ENCODE data around the gene CENPC.
"Not testable (repeated sequence)": the region's sequence is repeated elsewhere in the genome, so short reads cannot be mapped to it uniquely, and the experiment has no call there.

CENPC gene

DNA sequence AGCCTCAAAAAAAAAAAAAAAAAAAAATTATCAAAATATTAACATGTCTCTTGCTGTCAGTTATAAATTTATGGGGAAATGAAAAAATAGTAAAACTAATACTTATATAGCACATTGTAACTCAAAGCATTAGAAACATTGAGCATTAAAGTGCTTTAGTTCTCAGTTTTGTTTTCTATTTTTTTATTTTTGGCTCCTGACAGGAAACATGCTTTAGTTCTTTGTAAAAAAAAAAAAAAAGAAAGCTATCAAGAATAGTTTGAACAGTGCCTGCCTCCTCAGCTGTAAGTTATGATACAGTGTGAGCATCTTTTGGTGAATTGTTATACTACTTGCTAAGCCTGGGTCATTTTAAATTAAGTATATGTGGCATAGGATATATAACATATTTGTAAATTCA lies 5.1 kb upstream of the CENPC start:
- no peak for DNase-seq (ENCODE audit: low read depth, low spot score)

DNA sequence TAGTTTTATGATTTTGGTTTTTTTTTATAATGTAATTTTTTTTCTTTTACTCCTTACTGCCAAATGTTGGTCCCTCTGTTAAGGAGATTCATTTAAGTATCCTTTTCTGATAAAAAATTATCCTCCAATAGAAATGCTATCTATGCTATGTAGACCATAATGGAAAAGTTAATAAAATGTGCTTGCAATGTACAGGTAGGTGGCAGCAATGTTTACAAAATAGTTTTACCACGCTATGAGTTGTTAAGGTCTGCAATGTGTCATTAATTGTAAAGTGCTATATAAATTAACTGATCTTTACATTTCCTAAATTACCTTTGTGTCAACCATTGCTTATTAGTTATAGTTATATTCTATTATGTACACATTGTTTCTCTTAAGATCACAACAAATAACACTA lies 3.8 kb upstream of the CENPC start:
- DNase-seq (ENCODE audit: low read depth, low spot score): no peak

DNA sequence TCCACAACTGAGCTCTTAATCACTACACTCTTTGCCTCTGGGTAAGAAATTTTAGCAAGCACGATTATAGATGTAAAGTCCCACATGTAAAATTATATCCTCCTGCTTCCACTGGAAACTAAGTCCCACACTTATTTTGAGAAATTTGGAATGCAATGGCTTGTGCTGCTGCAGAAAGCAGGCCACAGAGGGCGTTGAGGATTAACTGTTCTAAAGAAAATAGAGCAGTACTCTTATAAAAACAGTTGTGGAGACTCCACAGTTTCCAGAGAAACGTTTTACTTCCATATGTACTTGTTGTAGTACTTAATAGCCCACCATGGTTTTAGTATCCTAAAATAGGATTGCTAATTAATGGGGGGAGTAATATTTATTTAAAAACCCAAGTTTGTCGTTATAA lies 1.7 kb upstream of the CENPC start:
- DNase-seq (ENCODE audit: low read depth, low spot score): no peak

DNA sequence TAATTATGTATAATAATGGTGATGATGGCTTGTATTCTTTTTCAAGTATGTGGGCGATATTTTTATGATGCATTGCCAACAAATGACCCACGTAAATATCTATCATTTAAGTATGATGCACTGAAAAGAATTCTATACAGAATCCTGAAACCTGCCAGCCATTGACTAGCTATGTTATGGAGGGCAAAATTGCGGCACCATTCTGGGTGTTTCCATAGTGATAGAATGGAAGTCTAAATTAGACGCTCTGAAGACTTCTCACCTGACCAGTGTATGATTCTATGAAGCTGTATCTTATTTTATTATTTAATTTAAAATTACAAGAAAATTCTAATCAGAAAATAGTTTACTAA lies 677 bp upstream of the CENPC start:
- no peak for DNase-seq (ENCODE audit: low read depth, low spot score)

DNA sequence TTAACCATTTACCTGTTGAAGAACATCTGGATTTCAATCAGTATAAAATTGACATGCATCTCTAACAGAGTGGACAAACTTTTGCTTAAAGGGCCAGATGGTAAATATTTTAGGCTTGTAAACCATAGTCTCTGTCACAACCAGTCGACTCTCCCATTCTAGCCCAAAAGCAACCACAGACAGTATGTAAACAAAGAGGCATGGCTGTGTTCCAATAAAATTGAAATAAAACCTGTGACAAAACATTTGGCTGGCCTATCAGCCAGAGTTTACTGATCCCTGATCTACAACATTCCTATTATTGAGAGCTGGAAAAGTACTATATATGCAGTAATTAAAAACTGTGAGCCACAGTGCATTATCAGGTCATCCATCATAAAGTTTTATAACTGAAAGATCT lies 3.2 kb downstream of the CENPC start:
- no peak for DNase-seq (ENCODE audit: low read depth, low spot score)

DNA sequence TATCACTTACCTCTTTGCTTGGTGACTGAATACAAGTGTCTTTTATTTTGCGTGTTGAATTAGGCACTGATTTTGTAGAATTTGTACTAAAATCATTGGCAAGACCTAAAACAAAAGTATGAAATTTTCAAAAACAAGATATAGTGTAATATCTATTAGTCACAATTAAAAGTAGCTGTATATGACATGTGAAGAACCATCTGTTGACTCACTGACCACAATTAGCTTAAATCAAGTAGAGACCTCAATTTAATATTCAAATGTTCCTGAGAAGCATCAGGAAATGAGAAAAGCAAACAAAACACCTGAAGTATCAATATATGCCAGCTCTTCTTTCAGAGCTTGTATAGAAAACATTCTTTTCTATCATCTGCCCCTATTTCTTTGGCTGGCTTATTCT lies 5.5 kb downstream of the CENPC start:
- DNase-seq (ENCODE audit: low read depth, low spot score): no peak

DNA sequence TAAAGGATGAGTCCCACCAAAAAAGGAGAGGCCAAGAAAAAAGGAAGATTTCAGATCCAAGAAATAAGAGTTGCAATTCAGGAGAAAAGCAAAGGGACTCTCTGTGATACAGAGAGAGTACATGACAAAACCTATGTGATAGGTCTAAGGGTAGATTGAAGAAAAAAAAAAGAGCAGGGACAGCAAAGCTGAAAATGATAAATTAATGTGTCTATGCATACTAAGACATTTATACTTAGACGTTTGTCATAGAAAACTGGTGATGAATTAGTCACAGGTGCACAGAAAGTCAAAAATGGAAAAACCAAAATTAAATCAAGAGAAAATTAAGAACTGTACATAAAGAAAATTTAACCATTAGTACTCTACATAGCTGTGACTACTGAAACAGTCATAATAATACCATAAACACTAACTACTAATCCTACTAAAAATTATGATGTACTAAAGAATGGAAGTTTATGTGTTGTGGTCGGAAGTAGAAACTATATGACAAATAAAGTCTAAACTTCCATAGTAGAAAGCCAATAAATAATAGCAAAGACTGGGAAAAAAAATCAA lies 9.9 kb downstream of the CENPC start:
- DNase-seq (ENCODE audit: low read depth, low spot score): no peak

DNA sequence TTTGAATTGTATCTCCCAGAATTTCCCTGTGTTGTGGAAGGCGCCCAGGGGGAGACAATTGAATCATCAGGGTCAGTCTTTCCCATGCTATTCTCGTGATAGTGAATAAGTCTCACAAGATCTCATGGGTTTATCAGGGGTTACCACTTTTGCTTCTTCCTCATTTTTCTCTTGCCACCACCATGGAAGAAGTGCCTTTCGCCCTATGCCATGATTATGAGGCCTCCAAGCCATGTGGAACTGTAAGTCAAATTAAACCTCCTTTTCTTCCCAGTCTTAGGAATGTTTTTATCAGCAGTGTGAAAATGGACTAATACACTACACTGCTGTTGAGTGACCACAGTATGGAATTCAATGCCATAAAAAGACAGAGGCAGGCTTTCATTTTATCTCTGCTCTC lies 12.2 kb downstream of the CENPC start:
- no peak for DNase-seq (ENCODE audit: low read depth, low spot score)

DNA sequence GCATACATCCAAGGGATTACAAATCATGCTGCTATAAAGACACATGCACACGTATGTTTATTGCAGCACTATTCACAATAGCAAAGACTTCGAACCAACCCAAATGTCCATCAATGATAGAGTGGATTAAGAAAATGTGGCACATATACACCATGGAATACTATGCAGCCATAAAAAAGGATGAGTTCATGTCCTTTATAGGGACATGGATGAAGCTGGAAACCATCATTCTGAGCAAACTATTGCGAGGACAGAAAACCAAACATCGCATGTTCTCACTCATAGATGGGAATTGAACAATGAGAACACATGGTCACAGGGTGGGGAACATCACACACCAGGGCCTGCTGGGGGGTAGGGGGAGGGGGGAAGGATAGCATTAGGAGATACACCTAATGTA lies 12.9 kb downstream of the CENPC start:
- DNase-seq (ENCODE audit: low read depth, low spot score): not testable (repeated sequence)

DNA sequence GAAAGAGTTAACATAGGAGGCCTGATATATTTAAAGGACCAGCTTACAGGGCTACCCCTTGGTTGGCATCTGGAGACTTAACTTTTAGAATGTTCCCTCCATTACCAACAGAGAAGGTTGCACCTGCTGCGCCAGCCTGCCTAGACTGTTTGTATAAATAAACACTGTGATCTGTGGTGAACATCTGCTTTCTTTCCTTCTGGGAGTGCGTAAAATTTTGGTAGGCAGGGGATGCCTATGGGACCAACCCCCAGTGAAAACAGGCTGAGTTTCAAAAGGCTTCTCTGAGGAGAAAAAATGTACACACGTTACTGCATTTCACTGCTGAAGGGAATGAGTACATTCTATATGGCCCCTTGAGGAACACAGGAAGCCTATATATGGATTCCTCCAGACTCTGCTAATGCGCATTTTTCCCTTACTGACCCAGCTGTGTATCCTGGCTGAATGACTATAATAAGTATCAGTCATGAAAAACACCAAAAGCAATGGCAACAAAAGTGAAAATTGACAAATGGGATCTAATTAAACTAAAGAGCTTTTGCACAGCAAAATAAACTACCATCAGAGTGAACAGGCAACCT lies 13.8 kb downstream of the CENPC start:
- DNase-seq (ENCODE audit: low read depth, low spot score): no peak

DNA sequence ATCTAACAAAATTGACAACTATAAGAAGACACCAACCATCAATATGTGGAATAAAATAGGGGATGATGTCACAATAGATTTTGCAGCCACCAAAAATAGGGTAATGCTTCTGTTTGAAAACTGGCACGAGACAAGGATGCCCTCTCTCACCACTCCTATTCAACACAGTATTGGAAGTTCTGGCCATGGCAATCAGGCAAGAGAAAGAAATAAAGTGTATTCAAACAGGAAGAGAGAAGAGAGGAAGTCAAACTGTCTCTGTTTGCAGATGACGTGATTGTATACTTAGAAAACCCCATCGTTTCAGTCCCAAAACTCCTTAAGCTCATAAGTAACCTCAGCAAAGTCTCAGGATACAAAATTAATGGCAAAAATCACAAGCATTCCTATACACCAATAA lies 21.2 kb downstream of the CENPC start:
- DNase-seq (ENCODE audit: low read depth, low spot score): not testable (repeated sequence)

DNA sequence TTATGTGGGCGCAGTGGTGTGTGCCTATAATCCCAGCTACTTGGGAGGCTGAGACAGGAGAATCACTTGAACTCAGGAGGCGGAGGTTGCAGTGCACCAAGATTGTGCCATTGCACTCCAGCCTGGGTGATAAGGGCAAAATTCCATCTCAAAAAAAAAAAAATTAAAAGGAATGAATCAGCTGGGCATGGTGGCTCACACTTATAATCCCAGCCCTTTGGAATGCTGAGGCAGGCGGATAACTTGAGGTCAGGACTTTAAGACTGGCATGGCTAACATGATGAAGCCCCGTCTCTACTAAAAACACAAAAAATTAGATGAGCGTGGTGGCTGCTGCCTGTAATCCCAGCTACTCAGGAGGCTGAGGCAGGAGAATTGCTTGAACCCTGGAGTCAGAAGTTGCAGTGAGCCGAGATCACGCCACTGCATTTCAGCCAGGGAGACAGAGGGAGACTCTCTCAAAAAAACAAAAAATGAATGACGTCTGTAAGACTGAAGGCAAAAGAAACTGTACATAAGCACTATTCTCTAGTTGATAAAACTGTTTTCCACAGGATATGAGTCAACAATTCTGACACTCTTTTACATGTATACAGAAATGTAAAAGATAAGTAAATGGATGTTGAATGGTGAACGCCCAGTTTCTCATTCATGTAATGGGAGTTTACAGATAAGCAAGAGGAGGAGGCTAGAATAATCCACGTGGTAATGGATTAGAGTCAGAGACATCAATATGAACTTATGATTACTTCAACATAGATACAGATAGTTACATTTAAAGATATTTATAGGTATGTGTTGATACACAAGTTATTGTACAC lies 22.2 kb downstream of the CENPC start:
- no peak for DNase-seq (ENCODE audit: low read depth, low spot score)

DNA sequence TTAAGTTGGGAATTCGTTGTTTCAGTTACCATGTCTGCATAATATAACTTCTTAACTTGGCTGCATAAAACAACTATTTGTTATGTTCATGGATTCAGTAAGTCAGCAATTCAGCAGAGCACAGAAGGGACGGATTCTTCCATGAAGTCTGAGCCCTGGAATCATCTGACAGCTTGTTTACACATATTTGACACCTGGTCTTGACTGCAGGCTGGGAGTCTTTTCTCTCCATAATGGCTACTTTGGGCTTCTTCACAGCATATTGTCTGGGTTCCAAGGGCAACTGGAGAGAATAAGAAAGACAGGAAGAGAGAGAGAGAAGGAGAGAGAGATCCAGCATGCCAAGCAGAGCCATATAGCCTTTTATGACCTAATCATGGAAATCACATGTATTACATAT lies 23.1 kb downstream of the CENPC start:
- DNase-seq (ENCODE audit: low read depth, low spot score): no peak

DNA sequence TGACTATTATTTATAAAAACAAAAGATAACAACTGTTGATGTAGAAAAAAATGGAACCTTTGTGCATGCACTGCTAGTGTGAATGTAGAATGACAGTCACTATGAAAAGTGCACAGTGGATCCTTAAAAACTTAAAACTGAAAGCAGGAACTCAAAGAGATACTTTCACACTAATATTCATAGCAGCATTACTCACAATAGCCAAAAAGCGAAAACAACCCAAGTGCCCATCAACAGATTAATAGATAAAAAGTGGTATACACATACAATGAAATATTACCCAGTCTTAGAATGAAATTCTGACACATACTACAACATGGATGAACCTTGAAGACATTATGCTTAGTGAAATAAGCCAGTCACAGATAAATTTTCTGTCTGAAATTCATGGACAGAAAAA lies 23.8 kb downstream of the CENPC start:
- no peak for DNase-seq (ENCODE audit: low read depth, low spot score)

DNA sequence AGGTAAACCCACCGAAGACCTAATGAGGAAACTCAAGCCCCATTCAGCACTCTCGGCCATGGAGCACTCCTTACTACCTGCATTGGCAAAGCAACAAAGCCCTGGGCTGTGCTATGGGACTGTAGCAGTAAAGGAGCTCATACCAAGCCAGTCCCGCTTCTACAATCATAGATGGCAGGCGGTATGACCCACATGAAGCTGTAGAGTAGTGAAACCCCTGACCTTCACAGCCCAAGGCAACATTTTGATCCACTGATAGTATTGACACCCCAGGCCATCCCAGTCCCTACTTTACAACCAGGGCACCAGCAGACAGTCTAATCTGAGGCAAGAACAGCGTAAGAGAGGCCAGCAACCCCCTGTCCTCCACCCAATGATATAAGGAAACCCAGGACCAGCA lies 25.2 kb downstream of the CENPC start:
- DNase-seq (ENCODE audit: low read depth, low spot score): no peak

DNA sequence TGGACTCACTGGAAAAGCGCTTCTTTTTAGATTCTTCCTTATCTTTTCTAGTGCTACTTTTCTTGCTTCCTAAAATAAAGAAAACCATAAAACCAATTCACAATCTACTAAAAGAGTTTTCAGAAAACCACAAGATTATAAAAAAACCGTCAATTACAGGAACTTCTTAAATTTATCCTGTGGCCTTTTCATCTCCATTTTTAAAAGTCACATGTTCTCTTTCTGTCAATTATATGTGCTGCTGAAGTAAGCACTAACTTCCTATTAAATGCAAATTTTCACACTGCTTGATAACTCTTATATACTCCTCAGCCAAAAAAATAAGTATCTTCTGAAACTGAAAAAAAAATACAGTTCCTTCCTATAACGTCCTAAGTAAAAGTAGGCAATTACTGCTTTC lies 32.8 kb downstream of the CENPC start:
- no peak for DNase-seq (ENCODE audit: low read depth, low spot score)

DNA sequence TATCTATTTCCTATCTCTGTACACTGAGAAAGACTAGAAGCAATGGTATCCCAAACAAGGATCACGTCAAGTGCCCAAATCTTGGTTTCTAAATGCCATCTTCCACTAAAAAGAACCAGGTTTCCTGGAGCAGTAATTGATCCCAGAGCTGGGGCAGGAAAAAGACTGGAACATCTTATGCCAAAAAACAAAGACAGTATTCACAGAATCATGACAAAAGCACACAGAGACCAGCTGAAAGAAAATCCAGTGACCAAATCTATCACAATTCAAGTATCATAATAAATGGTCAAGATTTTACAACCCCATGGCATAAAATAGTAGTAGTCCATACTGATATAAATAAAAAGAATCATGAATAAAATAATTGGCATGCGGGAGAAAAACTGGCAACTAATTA lies 44.9 kb downstream of the CENPC start:
- no peak for DNase-seq (ENCODE audit: low read depth, low spot score)

DNA sequence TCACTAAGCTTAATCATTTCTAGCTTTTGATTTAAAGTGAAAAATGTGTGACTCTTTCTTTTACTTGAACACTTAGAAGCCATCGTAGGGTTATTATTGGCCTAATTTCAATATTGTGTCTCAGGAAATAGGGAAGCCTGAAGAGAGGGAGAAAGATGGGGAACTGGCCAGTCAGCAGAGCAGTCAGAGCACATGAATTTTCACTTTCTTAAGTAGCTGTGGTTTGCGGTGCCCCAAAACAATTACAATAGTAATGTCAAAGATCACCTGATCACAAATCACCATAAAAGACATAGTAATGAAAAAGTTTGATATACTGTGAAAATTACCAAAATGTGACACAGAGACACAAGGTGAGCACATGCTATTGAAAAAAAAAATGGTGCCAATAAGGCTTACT lies 45.5 kb downstream of the CENPC start:
- no peak for DNase-seq (ENCODE audit: low read depth, low spot score)

DNA sequence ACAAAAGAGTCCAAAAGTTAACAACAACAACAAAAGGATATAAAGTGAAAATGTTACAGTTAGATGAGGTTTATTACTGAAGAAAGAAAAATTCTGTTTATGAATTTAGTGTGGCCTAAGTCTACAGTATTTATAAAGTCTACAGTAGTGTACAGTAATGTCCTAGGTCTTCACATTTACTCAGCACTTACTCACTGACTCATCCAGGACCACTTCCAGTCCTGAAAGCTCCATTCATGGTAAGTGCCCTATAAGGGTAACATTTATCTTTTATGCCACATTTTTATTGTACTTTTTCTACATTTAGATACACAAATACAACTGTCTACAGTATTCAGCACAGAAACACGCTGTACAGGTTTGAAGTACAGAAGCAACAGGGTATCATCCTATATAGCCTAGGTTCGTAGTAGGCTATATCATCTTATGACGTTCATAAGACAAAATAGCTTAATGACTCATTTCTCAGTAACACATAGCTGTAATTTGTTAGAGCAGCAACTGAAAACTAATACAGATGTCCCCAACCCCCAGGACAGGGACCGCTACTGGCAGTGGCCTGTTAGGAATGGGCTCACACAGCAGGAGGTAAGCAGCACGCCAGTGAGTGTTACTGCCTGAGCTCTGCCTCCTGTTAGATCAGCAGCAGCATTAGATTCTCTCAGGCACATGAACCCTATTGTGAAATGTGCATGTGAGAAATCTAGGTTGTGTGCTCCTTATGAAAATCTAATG lies 61.3 kb downstream of the CENPC start:
- peak; percentile 21 for DNase-seq (ENCODE audit: low read depth, low spot score)

DNA sequence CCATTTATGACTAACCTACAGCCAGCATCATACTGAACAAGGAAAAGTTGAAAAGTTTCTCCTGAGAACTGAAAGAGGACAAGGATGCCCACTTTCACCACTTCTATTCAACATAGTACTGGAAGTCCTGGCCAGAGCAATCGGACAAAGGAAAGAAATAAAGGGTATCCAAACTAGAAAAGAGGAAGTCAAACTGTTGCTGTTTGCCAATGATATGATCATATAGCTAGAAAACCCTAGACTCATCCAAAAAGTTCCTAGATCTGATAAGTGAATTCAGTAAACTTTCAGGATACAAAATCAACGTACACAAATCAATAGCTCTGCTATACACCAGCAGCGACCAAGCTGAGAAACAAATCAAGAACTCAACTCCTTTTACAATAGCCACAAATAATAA lies 64.5 kb downstream of the CENPC start:
- DNase-seq (ENCODE audit: low read depth, low spot score): no peak

DNA sequence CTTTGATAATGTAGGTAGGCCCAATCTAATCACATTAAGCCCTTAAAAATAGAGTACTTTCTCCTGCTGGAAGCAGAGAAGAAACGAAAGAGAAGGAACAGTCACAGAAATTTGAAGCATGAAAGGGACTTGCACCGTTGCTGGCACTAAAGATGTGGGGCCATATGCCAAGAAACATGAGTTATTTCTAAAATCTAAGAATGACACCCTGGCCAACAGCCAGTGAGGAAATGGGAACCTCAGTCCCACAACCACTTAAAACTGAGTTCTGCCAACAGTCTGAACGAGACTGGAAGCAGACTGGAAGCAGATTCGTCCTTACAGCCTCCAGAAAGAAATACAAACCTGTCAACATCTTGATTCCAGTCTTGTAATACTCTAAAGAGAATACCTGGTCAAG lies 70.1 kb downstream of the CENPC start:
- no peak for DNase-seq (ENCODE audit: low read depth, low spot score)

DNA sequence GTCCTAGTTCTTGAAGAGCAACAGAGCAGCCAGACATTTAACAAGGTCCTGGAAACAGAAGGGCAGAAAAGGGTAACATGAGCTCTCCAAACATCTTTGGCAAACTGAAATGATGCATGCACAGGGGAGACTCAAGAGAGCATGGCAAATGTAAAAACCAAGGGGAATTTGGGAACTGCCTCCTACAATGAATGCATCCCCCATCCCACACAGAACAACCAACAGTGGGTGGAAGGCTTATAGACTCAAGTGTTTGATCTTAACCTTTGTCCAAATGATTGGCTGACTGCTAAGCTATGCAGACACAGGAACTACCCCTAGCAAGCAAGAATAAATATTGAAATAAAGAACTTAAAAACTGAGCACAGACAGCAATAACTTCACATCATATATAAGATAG lies 74.4 kb downstream of the CENPC start:
- no peak for DNase-seq (ENCODE audit: low read depth, low spot score)

DNA sequence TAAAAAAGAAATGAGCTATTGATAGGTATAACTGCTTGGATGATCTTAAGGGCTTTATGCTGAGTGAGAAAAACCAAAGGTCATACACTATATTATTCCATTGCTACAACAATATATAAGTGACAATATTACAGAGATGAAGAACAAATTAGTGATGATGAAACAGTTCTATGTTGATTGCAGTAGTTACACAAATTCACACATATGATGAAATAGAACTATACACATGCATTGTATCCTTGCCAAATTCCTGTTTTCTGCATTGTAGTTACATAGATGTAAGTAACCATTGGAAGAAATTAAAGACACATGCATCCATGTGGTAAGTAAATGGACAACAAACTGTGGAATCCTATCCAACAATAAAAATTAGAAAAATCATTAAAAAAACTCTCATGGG lies 76.5 kb downstream of the CENPC start:
- no peak for DNase-seq (ENCODE audit: low read depth, low spot score)

All from smooth muscle cell of the brain vasculature (primary cell).